Measurements from ENCODE around the gene RXFP3.
"Not testable (repeated sequence)": the region's sequence is repeated elsewhere in the genome, so short reads cannot be mapped to it uniquely, and the experiment has no call there.

The RXFP3 gene

DNA sequence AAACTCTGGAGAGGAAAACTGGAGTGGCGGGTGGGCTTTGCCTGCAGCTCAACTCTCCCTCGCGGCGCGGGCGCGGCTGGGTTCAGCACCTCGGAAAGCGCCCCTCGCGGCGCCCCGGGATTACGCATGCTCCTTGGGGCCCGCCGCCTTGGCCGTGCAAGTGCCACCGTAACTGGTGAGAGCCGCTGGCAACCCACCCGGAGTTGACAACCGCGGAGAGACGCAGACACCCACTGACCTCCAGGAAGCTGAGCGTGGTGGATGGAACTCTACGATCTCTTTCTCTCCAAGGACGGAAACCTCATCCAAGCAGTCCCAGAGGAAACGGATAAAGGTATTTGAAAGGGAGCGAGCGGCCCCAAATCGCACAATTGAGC lies 194 bp upstream of the RXFP3 start:
- peak; percentile 25 to 51 for DNase-seq (ENCODE audit: low read depth in 2 of 2)

DNA sequence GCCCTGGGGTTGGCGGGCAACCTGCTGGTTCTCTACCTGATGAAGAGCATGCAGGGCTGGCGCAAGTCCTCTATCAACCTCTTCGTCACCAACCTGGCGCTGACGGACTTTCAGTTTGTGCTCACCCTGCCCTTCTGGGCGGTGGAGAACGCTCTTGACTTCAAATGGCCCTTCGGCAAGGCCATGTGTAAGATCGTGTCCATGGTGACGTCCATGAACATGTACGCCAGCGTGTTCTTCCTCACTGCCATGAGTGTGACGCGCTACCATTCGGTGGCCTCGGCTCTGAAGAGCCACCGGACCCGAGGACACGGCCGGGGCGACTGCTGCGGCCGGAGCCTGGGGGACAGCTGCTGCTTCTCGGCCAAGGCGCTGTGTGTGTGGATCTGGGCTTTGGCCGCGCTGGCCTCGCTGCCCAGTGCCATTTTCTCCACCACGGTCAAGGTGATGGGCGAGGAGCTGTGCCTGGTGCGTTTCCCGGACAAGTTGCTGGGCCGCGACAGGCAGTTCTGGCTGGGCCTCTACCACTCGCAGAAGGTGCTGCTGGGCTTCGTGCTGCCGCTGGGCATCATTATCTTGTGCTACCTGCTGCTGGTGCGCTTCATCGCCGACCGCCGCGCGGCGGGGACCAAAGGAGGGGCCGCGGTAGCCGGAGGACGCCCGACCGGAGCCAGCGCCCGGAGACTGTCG lies 976 bp downstream of the RXFP3 start:
- DNase-seq (ENCODE audit: low read depth in 2 of 2) = no peak

DNA sequence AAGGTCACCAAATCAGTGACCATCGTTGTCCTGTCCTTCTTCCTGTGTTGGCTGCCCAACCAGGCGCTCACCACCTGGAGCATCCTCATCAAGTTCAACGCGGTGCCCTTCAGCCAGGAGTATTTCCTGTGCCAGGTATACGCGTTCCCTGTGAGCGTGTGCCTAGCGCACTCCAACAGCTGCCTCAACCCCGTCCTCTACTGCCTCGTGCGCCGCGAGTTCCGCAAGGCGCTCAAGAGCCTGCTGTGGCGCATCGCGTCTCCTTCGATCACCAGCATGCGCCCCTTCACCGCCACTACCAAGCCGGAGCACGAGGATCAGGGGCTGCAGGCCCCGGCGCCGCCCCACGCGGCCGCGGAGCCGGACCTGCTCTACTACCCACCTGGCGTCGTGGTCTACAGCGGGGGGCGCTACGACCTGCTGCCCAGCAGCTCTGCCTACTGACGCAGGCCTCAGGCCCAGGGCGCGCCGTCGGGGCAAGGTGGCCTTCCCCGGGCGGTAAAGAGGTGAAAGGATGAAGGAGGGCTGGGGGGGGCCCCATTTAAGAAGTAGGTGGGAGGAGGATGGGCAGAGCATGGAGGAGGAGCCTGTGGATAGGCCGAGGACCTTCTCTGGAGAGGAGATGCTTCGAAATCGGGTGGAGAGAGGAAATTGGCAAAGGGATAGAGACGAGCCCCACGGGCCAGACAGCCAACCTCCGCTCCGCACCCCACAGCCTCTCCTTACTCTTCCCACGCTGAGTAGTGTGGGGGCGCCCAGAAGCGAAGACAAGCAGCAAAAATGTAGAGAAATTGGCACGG lies 1.7 kb downstream of the RXFP3 start:
- DNase-seq (ENCODE audit: low read depth in 2 of 2) = no peak

DNA sequence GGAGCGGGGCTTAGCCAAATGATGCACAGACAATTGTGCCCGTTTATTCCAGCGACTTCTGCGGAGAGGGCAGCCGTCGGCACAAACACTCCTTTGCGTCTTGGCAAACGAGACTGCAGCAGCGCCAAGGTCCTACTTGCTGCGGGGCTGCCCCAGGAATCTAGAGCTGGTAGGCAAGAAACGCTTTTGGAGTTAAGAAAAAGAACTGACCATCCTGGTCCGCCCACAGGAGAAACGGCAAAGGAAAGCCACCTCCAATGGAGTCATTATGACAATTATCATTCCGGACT lies 2.3 kb downstream of the RXFP3 start:
- no peak for DNase-seq (ENCODE audit: low read depth in 2 of 2)

DNA sequence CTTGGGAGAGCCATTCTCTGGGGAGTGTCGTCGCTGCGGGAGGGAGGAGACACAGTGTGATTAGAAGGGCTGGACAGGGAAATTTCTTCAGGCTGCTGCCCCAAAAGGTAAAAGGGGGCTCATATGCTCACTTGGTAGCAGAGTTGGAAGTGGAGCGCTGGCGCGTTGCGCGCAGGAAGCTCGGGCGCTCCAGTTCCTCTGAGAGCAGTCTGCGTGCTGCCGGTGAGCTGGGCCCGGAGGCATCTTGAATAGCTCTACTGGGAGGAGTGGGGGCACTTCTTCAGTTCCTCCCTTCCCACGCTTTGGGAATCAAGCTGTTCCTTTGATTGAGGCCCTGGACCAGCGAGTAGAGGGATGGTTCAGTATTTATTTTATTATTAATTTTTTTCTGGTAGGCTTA lies 2.7 kb downstream of the RXFP3 start:
- DNase-seq (ENCODE audit: low read depth in 2 of 2) = no peak

DNA sequence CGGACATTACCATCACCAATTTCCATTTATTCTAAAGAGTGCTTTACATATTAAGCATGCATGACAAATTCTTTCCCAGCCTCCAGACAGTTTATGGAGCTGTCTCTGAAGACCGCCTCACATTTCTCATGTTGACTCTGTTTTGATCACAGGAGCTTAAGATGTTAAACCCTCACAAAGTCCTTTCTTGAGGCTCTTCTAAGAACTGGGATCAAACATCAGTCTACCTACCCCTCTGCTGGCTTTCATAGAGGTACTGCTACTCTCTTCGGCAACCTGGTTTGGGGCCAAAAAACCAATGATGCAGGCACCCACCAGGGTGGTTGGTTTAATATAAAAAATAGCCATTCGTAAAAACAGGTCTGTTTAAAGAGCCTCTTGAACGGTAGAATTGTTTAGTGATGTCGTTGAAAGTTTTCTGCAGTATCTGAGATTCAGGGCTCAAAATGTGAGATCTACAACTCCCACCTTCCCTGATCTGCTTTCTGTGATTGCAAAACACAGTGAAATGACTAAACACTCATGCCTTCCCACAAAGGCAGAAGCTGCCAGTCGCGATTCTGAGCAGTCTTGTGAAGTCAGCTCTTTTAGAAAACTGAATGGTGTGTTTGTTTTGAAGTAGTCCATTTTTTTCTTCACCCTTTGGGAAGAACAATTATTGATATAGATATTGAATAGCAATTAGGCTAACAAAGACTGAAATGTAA lies 3.5 kb downstream of the RXFP3 start:
- no peak for DNase-seq (ENCODE audit: low read depth in 2 of 2)

DNA sequence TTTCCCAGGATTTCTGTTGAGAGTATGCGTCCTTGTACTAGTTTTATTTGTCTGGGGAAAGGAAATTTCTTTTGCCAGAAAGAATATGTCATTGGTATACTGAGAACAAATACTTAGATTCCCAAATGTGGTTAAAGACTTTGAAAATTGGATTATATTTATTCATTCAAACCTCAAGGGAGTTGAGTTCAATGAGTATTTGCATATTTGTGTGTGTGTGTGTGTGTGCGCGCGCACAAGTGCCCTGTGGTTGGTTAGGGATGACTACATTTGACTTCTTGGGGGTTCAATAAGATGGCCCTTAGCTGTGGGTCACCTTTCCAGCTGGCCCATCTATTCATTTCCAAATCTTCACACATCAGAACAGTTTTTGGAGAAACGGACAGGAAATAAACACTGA lies 4.9 kb downstream of the RXFP3 start:
- DNase-seq (ENCODE audit: low read depth in 2 of 2) = no peak

DNA sequence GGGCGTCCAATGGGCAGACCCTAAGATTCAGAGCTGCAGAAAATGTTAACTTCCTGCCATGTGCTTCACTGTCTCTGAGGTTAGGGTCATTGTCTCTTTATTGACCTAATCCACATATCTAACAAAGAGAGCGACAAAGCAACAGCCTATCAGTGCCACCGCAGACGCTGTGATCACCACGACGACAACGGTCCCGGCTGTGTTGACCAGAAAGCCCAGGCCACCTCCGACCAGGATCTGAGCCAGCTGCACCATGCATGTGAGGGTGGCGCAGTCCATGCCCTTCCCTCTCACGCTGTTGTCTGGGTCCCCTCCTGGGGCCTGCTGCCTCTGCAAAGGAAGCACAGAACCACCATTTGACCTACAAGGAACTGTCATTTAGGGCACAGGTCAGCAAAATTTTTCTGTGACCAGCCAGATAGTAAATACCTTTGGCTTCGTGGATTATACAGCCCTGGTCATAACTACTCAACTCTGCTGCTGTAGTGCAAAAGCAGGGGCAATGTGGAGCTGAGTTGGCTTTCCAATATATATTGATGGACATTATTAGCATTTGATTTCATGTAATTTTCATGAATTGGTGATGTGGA lies 8.5 kb downstream of the RXFP3 start:
- DNase-seq (ENCODE audit: low read depth in 2 of 2) = no peak

DNA sequence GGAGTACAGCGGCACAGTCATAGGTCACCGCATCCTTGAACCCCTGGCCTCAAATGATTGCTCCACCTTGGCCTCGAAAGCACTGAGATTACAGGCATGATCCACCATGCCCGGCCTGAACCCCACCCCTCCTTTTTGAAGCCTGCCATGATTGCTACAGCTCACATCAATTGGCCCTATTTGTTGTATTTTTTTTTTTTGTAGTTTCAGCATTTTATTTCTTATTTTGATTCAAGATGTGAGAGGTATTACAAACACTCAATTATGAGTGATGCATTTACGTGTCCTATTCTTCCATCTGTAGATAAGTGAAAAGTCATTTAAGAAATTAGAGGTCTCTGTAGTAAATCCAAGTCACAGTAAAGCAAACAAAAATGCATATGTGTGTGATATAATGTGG lies 16.0 kb downstream of the RXFP3 start:
- DNase-seq (ENCODE audit: low read depth in 2 of 2) = not testable (repeated sequence)

DNA sequence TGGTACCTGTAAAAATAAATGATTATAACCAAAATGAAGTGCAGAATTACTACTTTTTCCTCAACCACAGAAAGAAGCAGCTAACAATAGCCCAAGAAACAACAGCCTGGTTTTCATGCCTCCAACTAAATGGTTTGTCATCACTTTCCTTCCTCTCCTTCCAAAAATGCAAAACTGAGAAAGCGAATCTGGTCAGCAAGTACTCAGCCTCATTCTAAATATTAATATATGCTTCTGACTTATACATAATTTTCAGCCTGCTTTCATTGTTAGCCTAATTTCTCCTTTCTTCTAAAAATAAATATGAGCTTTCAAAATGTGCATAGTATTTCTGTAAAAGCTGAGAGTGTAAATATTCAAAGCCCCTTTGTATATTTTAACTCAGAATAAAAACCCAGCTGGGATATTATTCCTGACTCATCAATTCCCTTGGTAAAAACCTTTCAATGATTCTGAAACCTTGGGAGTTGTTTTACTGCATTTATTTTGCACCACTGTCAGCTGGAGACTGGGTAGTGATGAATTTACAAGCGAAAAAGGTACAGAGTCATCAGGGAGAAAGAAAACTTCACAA lies 21.5 kb downstream of the RXFP3 start:
- no peak for DNase-seq (ENCODE audit: low read depth in 2 of 2)

DNA sequence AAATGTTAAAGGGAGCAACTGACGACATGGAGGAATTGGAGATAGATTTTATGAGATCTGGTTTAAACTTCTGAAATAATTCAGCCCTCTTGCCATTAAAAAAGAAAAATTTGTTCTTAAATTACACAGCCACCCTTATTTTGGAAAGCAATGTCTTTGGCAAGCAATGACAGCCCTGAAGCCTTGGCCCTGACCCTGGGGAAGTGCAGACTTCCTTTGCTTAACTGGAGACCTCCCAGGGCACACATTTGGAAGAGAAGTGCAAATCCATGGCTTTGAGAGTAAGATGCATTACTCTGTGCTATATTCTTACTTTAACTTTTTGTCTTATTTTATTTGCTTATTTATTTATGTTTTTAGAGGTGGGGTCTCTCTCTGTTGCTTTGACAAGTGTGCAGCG lies 22.0 kb downstream of the RXFP3 start:
- DNase-seq (ENCODE audit: low read depth in 2 of 2) = no peak

DNA sequence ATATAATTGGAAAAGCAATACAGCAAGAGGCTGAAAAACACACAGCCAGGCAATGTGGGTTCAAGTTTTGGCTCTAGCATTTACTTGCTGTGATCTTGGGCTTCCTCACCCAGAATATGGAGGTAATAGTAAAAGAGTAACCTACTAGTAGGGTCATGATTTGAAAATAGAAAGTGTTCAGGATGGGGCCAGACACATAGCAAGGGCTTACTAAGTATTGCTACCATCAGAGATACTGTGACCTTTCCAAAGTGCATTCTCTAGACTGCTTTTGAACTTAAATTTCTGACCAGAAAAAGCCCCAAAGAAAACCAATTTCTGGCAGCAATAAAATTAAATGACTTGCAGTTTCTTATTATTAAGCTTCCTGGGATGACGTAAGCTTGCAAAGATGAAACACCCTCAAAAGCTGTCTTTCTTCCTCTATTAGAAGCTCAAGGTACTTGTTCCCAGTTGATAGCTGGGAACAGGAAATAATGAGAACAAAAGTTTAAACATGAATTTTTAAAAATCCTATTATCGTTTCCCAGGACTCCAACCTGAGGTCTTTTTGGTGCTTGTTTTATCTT lies 28.0 kb downstream of the RXFP3 start:
- DNase-seq (ENCODE audit: low read depth in 2 of 2) = no peak

DNA sequence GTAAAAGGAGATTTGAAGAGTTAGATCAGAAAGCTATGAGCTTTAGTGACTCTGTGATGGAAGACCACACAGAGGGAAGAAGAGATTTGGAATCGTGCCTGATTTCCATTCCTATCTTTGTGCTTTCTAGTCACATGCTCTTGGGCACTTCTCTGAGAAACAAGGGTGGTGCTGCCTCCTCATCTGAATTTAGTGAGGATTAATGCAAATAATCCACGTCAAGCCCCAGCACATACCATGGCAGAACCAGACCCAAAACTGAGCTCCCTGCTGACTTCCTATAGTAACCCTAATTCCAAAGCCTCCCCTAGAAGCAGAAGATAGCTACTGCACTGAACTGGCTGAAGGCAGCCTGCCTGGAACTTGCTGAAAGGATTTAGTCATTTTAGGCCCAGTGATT lies 30.6 kb downstream of the RXFP3 start:
- DNase-seq (ENCODE audit: low read depth in 2 of 2) = no peak

DNA sequence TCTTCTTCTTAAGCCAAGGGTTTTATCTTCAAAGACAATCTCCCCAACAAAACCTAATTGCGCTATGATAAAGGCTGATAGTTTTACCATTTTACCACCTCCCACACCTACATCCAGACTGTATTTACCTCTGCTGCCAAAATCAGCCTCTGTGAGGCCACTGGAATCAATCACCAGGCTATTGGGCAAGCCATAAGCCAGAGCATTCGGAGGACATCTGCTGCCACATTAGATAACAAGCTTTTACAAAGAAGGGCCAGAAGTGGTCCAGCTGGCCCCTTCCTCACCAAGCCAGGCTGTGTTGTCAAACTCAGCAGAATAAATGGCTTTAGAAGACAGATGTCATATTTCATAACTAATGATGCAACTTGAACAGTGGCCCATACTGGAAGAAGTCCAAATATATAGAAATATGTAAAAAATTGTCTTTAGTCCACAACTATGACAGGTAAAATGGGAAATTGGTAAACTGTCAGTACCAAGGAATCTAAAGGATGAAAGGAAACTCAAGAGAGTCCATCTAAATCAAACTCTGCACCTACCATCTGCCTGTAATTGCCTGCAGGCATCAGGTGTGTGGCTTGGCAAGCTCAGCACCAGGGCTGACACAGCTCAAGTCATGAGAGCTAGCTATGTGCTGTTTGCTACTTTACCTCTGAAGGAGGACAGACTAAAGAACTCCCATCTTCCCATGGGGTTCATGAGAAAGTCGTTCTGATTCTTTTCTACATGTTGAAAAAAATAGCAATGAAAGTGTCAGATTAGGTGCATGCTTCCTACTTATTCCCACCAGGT lies 32.2 kb downstream of the RXFP3 start:
- DNase-seq (ENCODE audit: low read depth in 2 of 2) = no peak

DNA sequence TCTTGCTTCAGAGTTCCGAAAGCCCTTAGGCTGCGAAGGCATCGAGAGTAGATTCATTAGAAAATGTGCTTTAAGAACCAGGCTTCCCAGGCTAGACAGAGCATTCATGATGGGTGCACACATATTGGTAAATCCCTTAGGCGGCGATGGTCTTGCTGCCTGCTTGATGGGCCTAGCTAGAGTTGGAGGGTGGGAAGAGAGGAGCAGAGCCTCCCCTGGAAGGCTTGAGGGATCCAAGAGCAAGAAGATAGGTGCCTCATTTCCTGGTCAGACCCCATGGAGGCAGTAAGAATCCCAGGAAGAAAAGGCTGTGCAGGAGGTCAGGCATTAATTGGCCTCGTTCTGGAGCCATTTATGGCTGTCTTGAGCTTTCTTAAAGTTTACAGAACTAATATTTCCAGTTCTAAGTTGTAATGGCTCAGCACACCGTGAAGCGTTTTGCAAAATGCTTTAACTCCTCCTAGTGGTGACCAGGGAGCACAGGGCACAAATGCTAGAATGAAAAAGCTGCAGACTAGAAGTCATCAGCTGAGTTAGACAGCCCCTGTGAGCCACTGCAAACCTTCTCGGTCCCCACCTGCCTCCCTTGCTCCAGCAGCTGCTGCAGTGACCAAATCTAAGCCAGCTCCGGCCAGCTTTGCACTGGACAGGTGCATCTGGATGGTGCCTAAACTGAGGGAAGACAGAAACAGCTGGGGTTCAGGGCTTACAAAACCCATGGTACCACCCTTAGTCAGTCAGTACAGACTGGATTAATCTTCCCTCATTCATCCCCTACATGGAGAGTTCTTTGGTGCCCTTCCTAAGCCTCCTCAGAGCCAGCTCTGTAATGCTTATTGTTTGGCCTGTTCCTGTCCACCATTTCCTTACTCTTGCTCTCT lies 33.6 kb downstream of the RXFP3 start:
- DNase-seq (ENCODE audit: low read depth in 2 of 2) = no peak

DNA sequence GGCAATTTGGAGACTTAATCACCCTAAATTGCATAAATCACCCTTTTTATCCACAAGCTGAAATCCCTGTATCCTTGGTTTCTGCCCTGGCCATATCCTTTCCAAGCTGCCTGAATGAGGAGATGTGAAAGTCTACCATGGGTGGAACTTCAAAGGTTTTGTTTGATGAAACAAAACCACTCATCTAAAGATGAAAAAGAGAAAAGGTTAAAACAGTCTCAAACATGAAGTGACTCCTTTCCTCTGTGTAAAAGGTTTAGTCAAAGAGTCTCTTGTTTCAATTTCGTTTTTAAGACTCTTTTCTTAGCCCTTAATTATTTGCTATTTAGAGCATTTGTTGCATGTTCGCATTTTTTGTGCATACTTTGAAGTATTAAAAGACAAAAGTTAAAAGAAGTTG lies 37.1 kb downstream of the RXFP3 start:
- no peak for DNase-seq (ENCODE audit: low read depth in 2 of 2)

DNA sequence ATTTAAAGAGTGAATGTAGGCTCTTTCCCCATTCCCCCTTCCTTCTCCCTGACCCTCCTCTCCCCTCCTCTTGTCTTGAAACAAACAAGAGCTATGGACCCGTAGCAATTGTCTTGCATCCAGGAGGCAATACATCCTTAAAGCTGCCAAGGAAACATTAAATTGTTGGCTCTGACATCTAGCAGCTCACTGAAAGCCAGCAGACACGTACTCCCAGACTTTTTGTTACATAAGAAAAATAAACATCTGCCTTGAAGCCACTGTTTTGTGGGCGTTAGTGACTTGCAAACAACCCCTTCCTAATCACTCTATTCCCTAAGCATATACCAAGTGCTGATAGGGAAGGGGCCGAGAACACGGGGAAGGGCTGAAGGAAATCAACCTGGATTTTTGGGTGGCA lies 39.7 kb downstream of the RXFP3 start:
- no peak for DNase-seq (ENCODE audit: low read depth in 2 of 2)

DNA sequence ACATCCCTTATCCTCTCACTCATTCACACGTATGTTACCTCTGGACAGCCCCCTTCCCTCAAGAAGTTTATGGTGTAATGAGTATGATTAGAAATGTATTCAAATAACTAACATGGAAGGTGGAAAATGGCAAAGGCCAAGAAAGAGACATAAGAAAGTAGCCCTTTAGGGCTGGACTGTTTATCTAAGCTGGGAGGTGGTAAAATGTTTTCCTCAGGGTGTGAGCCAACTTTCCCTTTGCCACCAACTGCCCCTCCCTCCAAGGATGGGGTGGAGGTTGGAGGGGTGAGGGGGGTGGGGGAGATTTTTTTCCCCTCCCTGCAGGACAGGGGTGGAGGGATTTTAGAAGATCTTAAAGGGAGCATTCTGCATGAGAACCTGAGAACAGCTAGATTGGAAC lies 40.1 kb downstream of the RXFP3 start:
- DNase-seq (ENCODE audit: low read depth in 2 of 2) = no peak

DNA sequence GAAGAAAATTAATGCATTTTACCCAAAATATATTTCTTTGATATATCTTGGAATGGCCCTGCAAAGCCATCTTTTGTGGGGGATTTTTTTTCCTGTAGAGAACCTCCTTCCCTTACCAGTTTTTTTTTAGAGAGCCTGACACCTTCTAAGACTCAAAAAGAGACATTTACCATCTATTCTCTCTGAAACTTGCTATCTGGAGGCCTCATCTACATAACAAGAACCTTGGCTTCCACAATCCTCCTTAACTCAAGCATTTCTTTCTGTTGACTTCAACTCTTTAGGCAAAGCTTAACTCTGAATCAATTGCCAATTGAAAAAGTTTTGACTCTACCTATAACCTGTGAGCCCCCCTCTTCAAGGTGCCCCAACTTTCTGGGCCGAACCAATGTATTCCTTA lies 42.1 kb downstream of the RXFP3 start:
- DNase-seq (ENCODE audit: low read depth in 2 of 2) = no peak

DNA sequence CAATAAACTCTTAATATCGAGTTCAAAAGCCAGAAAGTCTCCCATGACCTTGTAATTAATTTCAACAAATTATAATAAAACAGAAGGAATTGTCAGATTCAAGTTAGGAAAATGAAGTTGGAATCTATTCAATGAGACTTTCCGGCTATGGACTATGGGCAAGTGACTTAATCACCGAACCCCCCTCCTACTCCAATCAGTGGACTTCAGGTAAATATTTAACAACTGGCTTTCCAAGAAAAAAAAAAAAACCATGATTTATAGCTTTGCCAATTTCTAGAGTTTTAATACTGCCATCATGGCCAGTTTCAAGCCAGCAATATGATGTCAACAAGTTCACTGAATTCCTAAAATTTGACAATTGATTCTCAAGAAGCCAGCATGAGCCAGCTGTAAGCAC lies 43.8 kb downstream of the RXFP3 start:
- DNase-seq (ENCODE audit: low read depth in 2 of 2) = no peak
